Hypothalamus (tissue), 51 donors: ENCODE results near the gene KCNIP1.

Experiments
- DNase-seq, 51 donors: peaks; one replicate each; lab custom pipeline; 2025; lab: John Stamatoyannopoulos, UW

The KCNIP1 gene

DNA sequence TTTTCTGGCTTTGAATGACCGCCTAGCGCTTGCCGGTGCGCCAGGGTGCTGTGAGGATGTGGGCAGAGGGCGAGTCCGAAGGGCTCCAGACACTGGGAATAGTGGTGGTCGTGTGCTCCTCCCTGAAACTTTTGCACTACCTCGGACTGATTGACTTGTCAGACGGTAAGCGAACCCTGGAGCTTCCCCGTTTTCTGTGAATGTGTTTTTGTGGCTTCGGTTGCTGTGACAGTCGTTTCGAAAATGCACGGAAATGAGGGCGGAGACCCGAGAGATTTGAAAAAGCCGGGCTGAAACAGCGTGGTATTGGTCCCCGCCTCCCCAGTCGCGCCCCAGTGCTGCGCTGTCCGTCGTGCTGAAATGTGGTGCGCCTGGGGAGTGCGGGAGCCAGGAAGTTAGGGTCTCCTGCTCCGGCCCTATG is 177.2 kb downstream of the KCNIP1 start:
- no peak for DNase-seq

GRCh38 chr5:170691657-170692056 is 187.8 kb downstream of the KCNIP1 start:
- no peak for DNase-seq

GRCh38 chr5:170693701-170694100 is 189.9 kb downstream of the KCNIP1 start:
- no peak for DNase-seq

DNA sequence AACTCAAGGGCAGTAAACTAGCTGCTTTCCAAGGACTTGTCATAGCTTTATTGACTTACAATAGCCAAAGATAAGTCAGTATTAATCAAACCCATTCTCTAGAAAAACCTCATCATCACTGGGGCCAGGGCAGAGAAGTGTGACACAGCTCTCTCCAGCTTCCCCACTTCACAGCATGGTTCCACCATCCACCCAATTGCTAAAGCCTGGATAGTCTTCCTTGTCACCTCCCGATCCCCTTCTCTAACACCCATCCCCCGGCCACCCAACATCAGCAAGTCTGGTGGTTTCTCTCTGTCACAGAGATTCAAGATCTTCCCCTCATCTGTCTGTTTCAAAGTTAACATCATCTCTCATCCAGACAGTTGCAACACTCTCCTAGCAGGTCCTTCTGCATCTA is 191.1 kb downstream of the KCNIP1 start:
- DNase-seq, result no peak

GRCh38 chr5:170697031-170697430 is 193.2 kb downstream of the KCNIP1 start:
- DNase-seq, result no peak

GRCh38 chr5:170700503-170700902 is 196.7 kb downstream of the KCNIP1 start:
- no peak for DNase-seq

- DNase-seq, result no peak
These were observed 197.5 kb downstream of the KCNIP1 start for GRCh38 chr5:170701334-170701733.

- no peak for DNase-seq
These were observed 200.8 kb downstream of the KCNIP1 start for GRCh38 chr5:170704417-170705192.

- no peak for DNase-seq
These were observed 205.8 kb downstream of the KCNIP1 start for GRCh38 chr5:170709640-170710039.

DNA sequence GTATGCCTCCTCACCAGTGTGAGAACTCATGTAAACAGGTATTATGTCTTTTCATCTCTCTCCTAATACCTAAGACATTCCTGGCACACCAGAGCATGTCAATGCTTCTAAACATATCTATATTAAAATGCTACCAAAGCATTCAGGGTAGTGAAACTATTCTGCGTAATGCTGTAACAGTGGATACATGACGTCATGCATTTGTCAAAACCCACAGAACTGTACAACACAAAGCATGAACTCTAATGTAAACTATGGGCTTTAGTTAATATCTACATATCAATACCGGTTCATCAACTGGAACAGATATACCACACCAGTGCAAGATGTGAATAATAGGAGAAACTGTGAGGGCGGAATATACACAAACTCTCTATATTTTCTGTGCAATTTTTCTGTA is 207.5 kb downstream of the KCNIP1 start:
- no peak for DNase-seq

DNA sequence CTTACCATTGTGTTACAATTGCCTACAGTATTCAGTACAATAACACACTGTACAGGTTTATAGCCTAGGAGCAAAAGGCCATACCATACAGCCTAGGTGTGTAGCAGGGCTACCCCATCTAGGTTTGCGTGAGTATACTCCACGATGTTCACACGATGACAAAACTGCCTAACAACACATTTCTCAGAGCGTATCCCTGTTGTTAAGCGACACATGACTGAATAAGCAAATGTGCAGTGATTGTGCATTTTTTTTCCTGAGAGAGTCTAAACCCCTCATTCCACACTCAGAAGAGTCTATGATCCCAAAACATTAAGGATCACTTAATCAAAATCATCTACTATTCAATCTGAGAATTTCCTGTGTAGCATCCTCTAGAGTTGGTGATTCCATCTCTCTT is 211.3 kb downstream of the KCNIP1 start:
- no peak for DNase-seq

- DNase-seq, result no peak
These were observed 212.6 kb downstream of the KCNIP1 start for GRCh38 chr5:170716396-170716795.

DNA sequence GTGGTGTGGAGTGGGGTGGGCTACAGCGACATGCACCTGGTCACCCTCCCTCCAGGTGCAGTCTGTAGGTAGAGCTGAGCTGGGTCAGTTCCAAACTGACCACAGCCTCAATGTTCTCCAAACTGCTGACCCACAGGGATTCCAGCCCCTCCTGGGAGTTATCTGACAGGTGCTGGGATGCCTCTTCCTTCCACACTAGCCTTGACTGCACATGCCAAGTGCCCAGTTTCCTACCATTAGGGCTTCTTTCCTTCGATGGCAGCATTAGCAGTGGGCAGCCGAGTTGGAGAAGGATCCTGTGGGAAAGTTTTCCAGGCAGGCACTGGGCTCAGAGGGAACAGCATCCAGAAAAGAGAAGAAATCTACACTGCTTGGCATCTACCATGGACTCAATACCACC is 215.7 kb downstream of the KCNIP1 start:
- no peak for DNase-seq

DNA sequence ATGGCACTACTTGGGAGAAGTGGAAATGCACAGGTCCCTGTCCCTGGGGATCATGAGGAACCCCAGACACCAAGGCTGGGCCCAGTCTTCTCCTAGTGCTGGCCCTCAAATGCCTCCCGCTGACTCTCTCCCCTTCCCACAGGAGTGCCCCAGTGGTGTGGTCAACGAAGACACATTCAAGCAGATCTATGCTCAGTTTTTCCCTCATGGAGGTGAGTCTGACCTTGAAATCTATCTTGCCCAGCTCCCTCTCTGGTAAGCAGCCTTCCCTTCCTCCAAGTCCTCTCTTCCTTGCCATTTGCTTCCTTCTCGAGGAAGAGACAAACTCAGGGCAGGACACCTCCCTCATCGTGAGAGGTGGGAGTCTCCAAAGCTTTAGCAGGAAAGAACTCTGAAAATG is 216.4 kb downstream of the KCNIP1 start:
- no peak for DNase-seq

DNA sequence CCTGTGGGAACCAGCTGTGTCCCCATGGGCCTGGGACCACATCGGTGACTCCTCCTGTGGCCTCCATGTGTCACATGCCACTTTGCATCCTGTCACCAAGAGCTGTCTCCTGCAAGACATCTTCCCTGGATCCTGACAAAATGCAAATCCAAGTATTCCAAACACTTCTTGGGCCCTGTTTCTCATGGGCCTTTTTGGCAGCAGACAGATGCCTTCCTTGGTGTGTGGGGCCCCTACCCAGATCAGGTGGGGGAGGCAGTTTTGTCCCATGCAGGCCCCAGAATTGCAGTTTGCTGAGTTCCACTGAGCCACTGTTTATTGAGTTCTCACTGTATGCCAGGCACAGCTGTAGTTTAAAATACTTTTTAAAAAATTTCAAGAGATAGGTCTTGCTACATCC is 217.2 kb downstream of the KCNIP1 start:
- no peak for DNase-seq

DNA sequence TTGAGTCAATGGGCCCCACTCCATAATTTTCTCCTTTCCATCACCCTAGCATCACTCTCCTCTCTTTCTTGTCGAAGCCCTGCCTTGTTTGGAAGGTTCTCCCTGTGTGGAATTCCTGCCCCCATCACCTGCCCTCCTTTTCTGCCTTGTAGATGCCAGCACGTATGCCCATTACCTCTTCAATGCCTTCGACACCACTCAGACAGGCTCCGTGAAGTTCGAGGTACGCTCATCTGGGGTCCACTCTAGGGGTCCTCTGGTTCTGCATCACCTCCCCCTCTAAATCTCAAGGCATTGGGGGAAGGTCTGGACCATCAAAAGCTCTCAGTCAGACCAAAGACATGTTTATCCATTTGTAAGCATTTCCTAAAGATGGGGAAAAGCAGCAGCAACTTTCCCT is 217.9 kb downstream of the KCNIP1 start:
- no peak for DNase-seq

DNA sequence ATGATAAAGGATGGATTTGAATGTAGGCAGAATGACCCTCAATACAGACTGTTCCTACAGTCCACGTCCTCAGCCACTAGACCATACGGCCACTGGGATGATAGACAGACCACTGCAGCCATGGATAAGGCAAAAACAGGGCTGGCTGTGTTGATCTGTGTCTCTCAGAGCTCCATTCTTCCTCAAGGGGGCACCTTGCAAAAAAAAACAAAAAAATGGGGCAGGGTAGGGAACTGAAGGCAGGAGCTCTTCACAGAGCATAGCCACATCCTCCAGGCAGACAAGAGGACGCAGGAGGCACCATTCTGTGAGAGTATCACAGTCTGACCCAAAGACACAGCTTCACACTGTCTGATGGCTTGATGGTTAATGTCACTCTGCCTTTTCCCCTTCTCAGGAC is 218.5 kb downstream of the KCNIP1 start:
- DNase-seq, result no peak

DNA sequence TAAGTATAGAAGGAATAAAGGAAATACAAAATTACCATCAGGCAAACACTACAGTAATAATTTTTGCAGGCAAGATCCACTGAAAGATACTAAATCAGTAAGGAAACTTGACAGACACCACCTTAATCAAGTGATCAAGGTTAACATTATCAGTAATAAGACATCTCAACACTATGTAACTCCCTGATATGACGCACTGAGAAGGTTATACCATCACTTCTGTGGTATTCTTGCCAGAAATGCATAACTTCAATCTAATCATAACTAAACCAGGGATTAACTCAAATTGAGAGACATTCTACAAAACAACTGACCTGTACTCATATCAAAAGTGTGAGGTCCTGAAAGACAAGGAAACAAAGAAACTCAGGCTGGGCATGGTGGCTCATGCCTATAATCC is 227.2 kb downstream of the KCNIP1 start:
- no peak for DNase-seq

GRCh38 chr5:170732685-170733084 is 228.9 kb downstream of the KCNIP1 start:
- DNase-seq, result no peak

DNA sequence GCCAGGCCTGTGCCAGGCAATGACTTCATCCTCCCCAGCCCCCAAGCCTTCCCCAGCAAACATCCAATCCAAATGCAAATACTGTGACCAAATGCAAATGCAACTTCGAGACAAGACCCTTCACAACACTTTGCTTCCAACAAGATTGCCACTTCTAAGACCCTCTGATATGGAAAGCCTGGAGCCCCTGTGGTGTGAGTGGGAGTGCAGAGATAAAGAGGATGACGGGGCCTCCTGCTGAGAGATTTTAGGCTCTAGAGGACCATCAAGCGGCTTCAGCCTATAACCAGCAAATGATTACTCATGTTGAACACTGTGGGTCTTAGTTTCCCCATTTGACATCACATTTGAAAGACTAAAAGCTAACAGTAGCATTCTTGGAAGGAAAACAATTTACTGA is 233.1 kb downstream of the KCNIP1 start:
- DNase-seq, result no peak

DNA sequence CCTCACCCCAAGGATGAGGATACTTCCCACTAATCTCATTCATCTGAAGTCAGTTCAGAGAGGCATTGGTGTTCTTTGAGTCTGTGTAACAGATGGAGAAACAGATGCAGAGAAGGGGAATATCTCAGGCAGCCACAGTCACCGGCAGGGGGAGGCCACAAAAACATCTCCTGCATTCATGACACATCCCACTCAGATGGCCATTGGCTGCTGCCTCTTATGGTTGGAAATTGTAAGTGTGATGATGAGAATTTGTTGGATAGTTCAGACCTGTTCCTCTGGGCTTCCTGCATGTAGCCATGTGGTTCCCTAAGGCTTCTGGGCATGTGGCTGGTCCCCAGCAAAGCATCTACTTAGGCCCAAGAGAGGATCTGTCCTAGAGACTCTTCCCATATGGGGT is 233.8 kb downstream of the KCNIP1 start:
- DNase-seq, result no peak

- DNase-seq, result no peak
These were observed 235.0 kb downstream of the KCNIP1 start for GRCh38 chr5:170738840-170739239.

DNA sequence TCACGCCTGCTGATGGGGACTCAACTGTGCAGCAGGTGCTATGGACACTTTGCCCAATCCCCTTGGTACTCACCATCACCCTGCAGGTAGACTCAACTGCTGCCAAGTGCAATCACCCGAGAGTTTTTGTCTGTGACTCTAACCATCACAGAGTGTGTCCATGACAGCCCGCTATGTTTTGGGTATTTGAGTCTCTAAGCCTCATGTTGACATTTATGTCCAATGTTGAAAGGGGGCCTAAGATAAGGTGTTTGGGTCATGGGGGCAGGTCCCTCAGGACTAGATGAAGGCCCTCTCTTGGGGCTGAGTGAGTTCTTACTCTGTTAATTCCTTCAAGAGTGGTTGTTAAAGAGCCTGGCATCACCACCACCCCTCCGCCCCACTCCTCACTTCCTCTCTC is 235.6 kb downstream of the KCNIP1 start:
- no peak for DNase-seq
